Measurements from ENCODE around the gene GNL3L.
"Not testable (repeated sequence)": the region's sequence is repeated elsewhere in the genome, so short reads cannot be mapped to it uniquely, and the experiment has no call there.

The GNL3L gene, protein sequence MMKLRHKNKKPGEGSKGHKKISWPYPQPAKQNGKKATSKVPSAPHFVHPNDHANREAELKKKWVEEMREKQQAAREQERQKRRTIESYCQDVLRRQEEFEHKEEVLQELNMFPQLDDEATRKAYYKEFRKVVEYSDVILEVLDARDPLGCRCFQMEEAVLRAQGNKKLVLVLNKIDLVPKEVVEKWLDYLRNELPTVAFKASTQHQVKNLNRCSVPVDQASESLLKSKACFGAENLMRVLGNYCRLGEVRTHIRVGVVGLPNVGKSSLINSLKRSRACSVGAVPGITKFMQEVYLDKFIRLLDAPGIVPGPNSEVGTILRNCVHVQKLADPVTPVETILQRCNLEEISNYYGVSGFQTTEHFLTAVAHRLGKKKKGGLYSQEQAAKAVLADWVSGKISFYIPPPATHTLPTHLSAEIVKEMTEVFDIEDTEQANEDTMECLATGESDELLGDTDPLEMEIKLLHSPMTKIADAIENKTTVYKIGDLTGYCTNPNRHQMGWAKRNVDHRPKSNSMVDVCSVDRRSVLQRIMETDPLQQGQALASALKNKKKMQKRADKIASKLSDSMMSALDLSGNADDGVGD

DNA sequence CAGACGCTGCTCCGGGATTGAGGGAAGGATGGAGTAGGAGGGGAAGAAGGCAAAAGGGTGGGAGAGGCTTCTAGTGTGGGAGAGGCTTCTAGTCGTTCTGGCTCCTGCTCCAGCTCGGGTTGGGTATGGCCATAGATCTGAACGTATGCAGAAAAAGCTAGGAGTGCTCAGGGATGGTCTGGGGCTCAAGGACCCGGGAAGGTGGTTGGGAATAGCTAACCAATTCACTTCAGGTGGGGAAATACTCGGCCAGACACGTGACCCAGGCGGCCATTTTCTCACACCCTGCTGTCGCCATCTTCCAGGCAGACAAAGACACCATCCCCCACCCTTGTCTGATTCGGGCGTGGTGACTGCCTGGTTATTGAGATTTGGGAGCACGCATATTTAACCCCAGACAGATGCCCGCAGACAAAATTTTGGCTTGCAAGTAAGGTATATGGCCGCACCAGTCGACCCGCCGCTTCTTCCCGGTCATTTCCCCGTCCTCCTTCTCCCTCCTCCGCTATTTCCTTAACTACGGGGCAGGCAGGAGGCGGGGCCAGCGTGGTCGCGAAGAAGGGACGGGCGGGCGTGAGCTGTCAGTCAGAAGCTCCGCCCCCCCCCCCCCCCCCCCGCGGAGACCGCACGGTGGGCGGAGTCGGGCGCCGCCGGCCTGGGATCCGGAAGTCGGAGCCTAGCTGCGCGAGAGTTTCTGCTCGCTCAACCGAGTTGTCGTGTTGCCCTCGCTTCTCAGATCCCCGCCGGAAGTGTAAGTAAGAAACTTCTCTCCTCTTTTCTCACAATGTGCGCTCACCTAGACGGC lies at the start of gene GNL3L:
Gene GNL3L (plus strand): TSS at position 668 of the 805 bp plus-strand sequence. CDS start 2,348 bp downstream, outside the sequence.
- peak; percentile 83 for DNase-seq

DNA sequence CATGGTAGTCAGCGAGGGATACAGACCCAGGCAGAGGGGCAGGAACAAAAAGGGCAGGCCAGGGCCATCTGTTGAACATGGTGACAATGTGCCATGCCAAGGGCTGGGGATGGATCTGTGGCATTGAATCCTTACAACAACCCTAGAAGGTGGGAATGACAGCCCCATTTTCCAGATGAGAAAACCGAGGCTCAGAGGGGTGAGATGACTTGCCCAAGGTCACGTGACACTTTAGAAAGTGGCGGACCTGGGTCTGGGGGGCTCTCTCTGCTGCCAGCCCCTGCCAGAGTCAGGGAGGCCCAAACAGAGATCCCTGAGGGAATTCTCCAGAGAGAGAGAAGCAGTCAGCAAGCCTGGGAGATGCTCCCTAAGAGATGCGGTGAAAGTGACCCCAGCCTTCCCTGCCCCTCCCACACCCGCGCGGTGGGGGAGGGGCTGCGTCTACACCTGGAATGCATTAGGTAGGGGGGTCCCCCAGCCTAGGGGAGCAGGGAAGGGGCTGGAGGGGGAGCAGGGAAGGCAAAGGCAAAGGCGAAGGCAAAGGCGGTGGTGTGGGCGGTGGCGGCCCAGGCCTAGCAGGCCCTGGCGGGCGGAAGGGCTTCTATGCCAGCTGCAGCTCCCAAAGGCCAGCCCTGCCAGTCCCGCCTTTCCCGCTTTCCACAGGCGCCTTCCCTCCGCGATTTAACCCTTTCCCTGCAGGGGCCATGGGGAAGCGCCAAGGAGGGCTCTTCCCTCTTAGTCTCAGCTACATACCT lies 47.0 kb upstream of the GNL3L start:
- peak; percentile 9 for DNase-seq

DNA sequence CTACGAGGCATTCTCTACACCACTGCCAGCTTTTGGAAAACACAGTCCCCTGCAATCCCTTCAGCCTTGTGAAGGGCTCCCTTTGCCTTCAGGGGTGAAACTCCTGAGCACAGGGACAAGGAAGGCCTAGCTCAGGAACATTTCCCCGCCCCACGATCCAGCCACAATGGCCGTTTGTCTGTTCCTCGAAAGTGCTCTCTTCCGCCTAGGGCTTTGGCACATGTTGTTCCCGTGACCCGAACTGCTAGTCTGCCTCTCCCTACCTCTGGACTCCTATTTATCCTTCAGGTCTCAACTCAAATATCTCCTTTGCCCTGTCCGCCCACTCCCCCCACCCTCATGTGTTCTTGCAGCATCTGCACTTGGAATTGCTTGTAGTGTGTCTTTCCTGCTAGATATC lies 46.1 kb upstream of the GNL3L start:
- no peak for DNase-seq

DNA sequence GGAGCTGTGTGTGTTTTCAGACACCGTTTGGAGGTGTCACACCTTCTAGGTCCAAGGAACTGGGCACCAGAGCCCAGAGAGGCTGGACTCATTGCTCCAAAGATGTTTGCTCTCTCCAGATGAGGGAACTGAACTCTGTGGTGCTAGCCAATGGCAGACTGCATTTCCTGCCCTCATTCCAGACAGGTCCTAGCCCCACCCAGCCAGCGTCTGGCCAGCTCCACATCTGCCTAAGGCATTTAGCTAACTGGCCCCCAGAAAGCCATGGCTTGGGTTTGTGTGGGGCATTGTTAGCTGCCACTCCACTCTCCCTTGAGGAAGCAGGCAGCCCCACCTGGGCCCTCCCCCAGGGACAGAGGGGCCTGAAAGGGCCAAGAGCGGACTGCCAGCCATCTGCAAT lies 45.4 kb upstream of the GNL3L start:
- DNase-seq, result no peak

- not testable (repeated sequence) for DNase-seq
Observed at GRCh38 chrX:54489819-54490218, 40.2 kb upstream of the GNL3L start.

DNA sequence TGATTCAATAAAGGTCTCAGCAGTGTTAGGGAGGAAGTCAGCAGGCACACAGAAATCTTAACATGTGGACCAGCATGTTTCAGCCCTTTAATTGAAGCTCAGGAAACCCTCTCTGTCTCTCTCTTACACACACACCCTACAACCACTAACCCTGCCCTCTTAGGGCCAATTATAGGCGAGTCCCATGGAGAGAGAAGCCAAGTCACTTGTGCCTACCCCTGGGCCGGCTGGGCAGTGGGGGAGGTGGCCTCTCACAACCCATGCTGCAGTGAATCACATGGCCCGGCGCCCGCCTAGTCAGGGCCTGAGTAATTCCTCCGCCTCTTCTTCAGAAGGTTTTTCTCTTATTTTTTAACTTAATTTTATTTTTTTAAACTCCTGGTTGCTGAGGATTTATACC lies 37.7 kb upstream of the GNL3L start:
- peak; percentile 58 for DNase-seq

GRCh38 chrX:54494166-54494988 lies 35.6 kb upstream of the GNL3L start:
- peak; percentile 16 for DNase-seq

DNA sequence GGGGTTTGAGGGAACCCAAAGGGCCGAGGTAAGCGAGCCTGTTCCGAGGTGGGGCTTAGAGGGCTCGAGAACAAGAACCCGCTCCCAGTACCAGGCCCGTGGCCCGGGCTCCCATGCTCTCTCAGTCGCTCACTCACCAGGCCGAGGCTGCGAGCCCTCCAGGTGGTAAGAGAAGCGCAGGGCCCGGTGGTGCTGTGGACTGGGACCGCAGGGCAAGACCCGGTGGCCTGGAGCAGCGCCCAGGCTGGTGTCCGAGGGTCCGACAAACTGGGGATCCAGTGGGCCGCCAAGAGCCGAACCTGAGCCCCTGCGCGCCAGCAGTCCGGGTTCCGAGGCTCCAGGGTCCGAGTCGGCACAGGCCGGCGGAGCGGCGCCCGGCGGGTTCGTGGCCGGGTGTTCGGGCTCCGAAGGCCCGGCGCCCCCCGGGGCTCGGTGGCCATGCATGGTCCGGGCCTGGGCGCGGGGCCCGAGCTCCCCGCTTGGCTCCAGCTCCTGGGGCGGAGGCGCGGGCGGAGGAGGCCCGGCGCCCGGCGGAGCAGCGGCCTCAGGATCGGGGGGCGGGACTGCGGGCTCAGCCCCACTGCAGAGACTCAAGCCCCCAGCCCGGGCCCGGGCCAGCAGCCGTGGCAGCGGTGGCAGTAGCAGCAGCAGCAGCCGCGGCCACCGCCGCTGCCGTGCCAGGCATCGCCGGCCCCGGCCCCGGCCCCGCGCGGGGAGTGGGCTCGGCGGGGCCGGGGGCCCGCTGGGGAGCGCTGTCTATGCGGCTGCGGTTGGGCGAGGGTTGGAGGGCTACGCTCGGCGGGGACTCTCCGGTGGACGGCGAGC lies 34.8 kb upstream of the GNL3L start:
- DNase-seq, result peak; percentile 11

GRCh38 chrX:54495814-54496516 lies 34.1 kb upstream of the GNL3L start, which contains the start of gene FGD1:
TSS of gene FGD1 (minus strand) at chrX:54496234. CDS start at chrX:54495432, 802 bp downstream.
- peak; percentile 59 for DNase-seq

GRCh38 chrX:54496517-54496852 lies 33.5 kb upstream of the GNL3L start:
- no peak for DNase-seq

- DNase-seq, result no peak
Observed at GRCh38 chrX:54496936-54497335, 33.1 kb upstream of the GNL3L start.

- peak; percentile 74 for DNase-seq
Observed at GRCh38 chrX:54509400-54509799, 20.6 kb upstream of the GNL3L start.

DNA sequence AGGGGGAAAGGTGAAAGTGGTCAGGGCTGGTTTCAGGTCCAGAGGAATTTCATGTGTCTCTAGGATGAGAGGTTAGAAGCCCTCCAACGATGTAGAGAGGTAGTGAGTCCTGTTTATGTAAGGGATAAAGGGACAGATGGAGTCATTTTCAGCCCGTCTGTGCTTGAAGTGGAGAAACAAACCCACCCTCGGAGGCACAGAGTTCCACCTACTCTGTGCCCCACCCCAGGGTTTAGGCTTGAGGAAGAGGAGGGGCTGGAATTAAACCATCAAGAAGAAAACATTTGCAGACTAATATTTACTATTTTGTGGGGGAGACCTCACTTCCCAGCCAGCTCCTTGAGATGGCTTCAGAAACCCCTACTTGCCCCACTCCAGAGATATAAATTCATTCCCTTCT lies 868 bp upstream of the GNL3L start:
- no peak for DNase-seq

DNA sequence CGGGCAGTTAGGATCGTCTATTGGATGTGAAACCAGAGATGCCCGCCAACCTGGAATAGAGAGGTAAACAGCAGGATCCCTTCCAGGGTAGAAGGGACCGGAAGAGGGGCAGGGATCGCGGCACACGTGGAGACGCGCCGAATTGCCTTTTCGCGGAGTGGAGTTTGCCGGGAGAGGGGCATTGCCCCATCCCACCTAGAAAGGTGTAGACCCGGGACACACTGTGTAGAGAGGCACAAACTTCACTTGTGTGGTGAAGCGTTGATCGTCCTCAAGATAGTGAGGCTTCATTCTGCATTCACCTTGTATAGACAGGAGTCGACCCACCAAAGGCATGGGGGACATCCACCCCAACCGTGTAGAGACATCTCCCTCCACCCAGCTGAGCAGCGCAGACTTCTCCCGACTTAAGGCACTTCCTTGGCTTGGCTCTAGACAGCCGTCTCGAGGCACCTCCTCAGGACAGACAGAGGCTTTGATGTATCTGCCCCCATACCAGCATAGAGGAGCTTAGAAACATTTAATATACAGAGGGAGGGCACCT lies 410 bp downstream of the GNL3L start:
- DNase-seq, result no peak

GRCh38 chrX:54534271-54534670 lies 4.3 kb downstream of the GNL3L start:
- no peak for DNase-seq

GRCh38 chrX:54540289-54540688 lies 10.3 kb downstream of the GNL3L start:
- DNase-seq, result peak; percentile 46

DNA sequence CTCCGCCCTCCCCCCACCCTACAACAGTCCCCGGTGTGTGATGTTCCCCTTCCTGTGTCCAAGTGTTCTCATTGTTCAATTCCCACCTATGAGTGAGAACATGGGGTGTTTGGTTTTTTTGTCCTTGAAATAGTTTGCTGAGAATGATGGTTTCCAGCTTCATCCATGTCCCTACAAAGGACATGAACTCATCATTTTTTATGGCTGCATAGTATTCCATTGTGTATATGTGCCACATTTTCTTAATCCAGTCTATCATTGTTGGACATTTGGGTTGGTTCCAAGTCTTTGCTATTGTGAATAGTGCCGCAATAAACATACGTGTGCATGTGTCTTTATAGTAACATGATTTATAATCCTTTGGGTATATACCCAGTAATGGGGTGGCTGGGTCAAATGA lies 12.2 kb downstream of the GNL3L start:
- DNase-seq, result not testable (repeated sequence)

DNA sequence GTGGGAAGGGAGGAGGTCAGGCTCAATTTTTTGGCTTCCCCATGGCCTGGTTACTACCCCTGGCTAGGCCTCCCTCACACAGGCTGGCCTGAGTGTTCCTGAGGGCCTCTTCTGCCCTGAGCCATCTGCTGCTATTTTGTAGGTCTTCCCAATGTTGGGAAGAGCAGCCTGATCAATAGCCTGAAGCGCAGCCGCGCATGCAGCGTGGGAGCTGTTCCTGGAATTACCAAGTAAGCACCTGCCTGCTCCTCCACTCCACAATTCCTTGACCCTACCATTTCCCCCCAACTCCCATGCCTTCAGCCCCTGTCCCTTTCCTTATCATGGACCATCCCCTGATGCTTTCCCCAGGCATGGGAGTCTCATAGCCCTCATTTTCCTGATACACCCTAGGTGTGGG lies 20.8 kb downstream of the GNL3L start:
- no peak for DNase-seq

GRCh38 chrX:54551801-54552200 lies 21.8 kb downstream of the GNL3L start:
- no peak for DNase-seq

- not testable (repeated sequence) for DNase-seq
Observed at GRCh38 chrX:54555006-54555405, 25.0 kb downstream of the GNL3L start.

Data from fibroblast of skin of right quadriceps (primary cell).